OCI-LY7 (cell line): ENCODE results near the gene DNAH17. TPM values are rescaled to one million over a fixed set of nuclear protein-coding genes. Genes with fewer than 3 reads are reported as not detected.

Experiments used
- BruUV-seq: library from RNA; stranded (reverse); fragments of 400-500 nt; replicated peaks from 2 replicates; lab custom pipeline; 2021; lab: Mats Ljungman, UMichigan
- CTCF ChIA-PET: fragments of 300-600 bp; sonication (Branson Sonifier 250); formaldehyde crosslinking; loops from one replicate; lab custom pipeline; 2022; ENCODE audit warnings: antibody characterized with exemption; ENCODE audit not compliant: unreplicated experiment; lab: Charles Lee
- POLR2A ChIA-PET: fragments of 300-600 bp; sonication (Branson Sonifier 250); formaldehyde crosslinking; loops from one replicate; lab custom pipeline; 2022; ENCODE audit warnings: antibody characterized with exemption; lab: Charles Lee
- DNase-seq: peaks from one replicate; pipeline ENCODE4 v3.0.0-alpha.2; 2015; ENCODE audit warnings: low spot score
- H2AFZ ChIP-seq: fragments of 200-600 bp; sonication (generic), shearing (Covaris generic); 2 replicates; pipeline ENCODE4 v1.6.1; 2014; ENCODE audit warnings: mild to moderate bottlenecking, antibody characterized with exemption, low read length, moderate library complexity
- H3K27ac ChIP-seq: fragments of 200-600 bp; sonication (generic); 2 replicates; pipeline ENCODE4 v1.5.1; 2014; ENCODE audit warnings: mixed run types, low read depth, mild to moderate bottlenecking, moderate library complexity, low read length, inconsistent platforms; ENCODE audit not compliant: poor library complexity, severe bottlenecking
- H3K36me3 ChIP-seq: fragments of 200-600 bp; sonication (generic); 2 replicates; pipeline ENCODE4 v1.6.1; 2014; ENCODE audit warnings: mild to moderate bottlenecking, antibody characterized with exemption, low read length, moderate library complexity, mixed read lengths; ENCODE audit not compliant: insufficient read depth
- H3K4me1 ChIP-seq: fragments of 200-600 bp; sonication (generic); 2 replicates; pipeline ENCODE4 v1.5.1; 2014; ENCODE audit warnings: mild to moderate bottlenecking, low read length; ENCODE audit not compliant: insufficient read depth, poor library complexity, severe bottlenecking
- H3K4me2 ChIP-seq: fragments of 200-600 bp; sonication (generic); 2 replicates; pipeline ENCODE4 v1.6.1; 2014; ENCODE audit warnings: mild to moderate bottlenecking, low read length
- H3K4me3 ChIP-seq: fragments of 200-600 bp; sonication (generic); 2 replicates; pipeline ENCODE4 v1.5.1; 2014; ENCODE audit warnings: mild to moderate bottlenecking, low read depth, low read length; ENCODE audit not compliant: poor library complexity, severe bottlenecking
- H3K79me2 ChIP-seq: fragments of 200-600 bp; sonication (generic); 2 replicates; pipeline ENCODE4 v1.6.1; 2016; ENCODE audit warnings: low read depth, mild to moderate bottlenecking, low read length, moderate library complexity, mixed read lengths; ENCODE audit not compliant: insufficient read depth
- H3K9me2 ChIP-seq: fragments of 200-600 bp; sonication (generic); 2 replicates; pipeline ENCODE4 v1.6.1; 2016; ENCODE audit warnings: mild to moderate bottlenecking, low read length, mixed read lengths; ENCODE audit not compliant: insufficient read depth
- H3K9me3 ChIP-seq: fragments of 200-600 bp; sonication (generic); 2 replicates; pipeline ENCODE4 v1.6.1; 2014; ENCODE audit warnings: mild to moderate bottlenecking, mixed run types, low read length, mixed read lengths
- H4K20me1 ChIP-seq: fragments of 200-600 bp; sonication (generic); 2 replicates; pipeline ENCODE4 v1.6.1; 2014; ENCODE audit warnings: mild to moderate bottlenecking, antibody characterized with exemption, low read length, moderate library complexity, mixed read lengths; ENCODE audit not compliant: insufficient read depth
- CTCF ChIP-seq: fragments of 200-600 bp; sonication (generic); conservative IDR thresholded peaks from 2 replicates; pipeline ENCODE4 v1.5.1; 2014; ENCODE audit warnings: mild to moderate bottlenecking, antibody characterized with exemption, low read length, moderate library complexity, mixed read lengths
- EZH2phosphoT487 ChIP-seq: fragments of 200-600 bp; sonication (generic); IDR thresholded peaks from 2 replicates; pipeline ENCODE4 v1.6.1; 2018; ENCODE audit warnings: low read depth, borderline replicate concordance, mild to moderate bottlenecking, mixed run types, antibody characterized with exemption, low read length, moderate library complexity, mixed read lengths
- intact Hi-C: fragments of 100-400 bp; cut with micrococcal nuclease; formaldehyde crosslinking; loops from one replicate; pipeline ENCODE4 v1.10.0; 2022; ENCODE audit not compliant: unreplicated experiment
- total RNA-seq, 2 experiments: library from RNA; depleted of rRNA in 1 of 2; stranded (reverse); fragments of >200 nt in 1 of 2; shearing (Covaris generic) in 1 of 2; gene quantifications; 2 replicates each; pipeline ENCODE4 v1.2.3, GENCODE V29; 2014 to 2022

The DNAH17 gene
- total RNA-seq, 2 experiments from 2014 or later, result 0.89 to 1.1 TPM

GRCh38 chr17:78609191-78609641 is 32.0 kb upstream of the DNAH17 start:
- Histone ChIP-seq H3K79me2 (no peaks in the 10 kb centered on the region), H3K9me2 (no peaks in the 10 kb centered on the region), H3K4me3 (no peak overlapping the region), H3K4me1 (no peaks in the 10 kb centered on the region), H4K20me1 (no peaks in the 10 kb centered on the region), H3K27ac (no peak overlapping the region), H2AFZ (no peak overlapping the region), H3K36me3 (no peaks in the 10 kb centered on the region), H3K9me3 (no peaks in the 10 kb centered on the region), H3K4me2 (no peak overlapping the region)
- intact Hi-C loops, result no loop called here
- ChIA-PET CTCF (no interaction called here), POLR2A (interaction anchor here (0.6 kb wide), 2 partner anchors 97 to 311 kb away, joined by 3 to 4 read pairs; no protein-coding TSS in a partner anchor)
- no TSS peak for BruUV-seq
- no peak for TF ChIP-seq EZH2phosphoT487
- no peak for TF ChIP-seq CTCF
- no peak for DNase-seq

DNA sequence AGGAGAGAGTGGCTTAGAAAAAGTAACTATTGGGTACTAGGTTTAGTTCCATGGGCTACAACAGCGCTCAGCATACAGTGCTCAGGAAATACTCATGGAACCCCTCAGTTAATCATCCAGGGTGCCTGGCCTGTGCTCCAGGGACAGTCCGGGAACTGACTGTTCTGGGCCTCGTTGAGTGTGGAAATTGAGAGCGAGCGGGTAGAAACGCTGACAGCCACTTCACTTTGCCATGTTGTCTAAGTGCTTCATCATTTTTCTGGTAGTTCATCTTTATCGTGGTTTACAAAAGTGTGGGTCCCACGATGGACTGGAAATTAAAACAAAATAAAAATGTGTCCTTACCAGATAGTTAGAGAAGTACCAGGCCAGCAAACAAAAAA is 31.6 kb upstream of the DNAH17 start:
- POLR2A ChIA-PET, result interaction anchor here (0.6 kb wide), 1 partner anchor 310 kb away, joined by 3 read pairs; no protein-coding TSS in a partner anchor
- BruUV-seq, result no TSS peak

More for the DNA sequence above, 31.6 kb upstream of the DNAH17 start:
- Histone ChIP-seq H3K36me3 (no peaks in the 10 kb centered on the region), H4K20me1 (no peaks in the 10 kb centered on the region), H3K79me2 (no peaks in the 10 kb centered on the region), H3K27ac (no peak overlapping the region), H3K4me2 (no peak overlapping the region), H3K9me2 (no peaks in the 10 kb centered on the region), H3K9me3 (no peaks in the 10 kb centered on the region), H3K4me3 (no peak overlapping the region), H3K4me1 (no peaks in the 10 kb centered on the region), H2AFZ (no peak overlapping the region)
- intact Hi-C loops, result no loop called here
- CTCF ChIA-PET, result no interaction called here
- TF ChIP-seq CTCF, result no peak
- TF ChIP-seq EZH2phosphoT487, result no peak
- no peak for DNase-seq
